ENCODE measurements around the gene JAKMIP2.
"Not testable (repeated sequence)": the region's sequence is repeated elsewhere in the genome, so short reads cannot be mapped to it uniquely, and the experiment has no call there.

Gene JAKMIP2

DNA sequence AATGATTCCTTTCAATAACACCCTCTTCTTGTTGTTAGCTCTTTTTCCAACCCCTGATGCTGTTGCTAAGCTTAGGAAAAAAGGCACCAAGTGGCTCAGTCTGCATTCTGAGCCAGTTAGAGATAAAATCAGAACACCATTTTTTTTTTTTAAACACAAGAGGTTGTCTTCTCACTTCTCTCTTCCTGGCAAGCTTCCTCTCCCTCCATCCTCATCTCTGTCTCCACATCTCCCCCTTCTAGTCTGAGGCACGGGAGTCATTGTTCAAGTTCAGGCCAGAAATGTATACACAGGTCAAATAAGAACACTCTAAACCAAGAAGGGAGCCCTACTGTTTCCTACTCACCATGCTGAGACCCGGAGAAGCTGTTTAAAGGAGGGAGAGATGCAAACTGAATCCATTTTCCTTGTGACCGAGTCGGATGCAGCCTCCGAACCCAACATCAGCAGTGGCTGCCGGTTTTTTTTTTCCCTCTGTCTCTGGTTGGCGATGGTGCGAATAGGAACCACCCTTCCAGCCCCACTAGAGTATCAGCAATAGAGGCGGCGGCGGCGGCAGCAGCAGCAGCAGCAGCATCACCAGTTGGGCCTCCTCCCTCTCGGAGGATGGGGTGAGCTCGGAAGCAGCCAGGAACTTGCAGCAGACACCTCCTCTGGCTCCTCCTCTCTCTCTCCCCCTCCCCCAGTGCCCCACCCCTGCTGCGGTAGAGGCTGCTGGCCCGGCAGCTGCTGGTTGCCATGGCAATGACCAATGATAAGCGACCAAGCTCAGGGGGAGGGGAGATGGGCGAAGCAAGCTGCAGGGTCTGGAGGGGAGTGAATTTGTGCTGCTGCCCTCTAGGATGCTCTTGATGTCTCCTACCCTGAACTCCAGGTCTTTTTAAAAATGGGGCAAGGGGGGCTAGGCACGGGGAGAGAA, at the start of gene JAKMIP2:
Gene JAKMIP2, minus strand, starts transcription at position 619 of the 919 bp plus-strand sequence. CDS start 110,922 bp downstream, outside the sequence.
- DNase-seq = no peak

DNA sequence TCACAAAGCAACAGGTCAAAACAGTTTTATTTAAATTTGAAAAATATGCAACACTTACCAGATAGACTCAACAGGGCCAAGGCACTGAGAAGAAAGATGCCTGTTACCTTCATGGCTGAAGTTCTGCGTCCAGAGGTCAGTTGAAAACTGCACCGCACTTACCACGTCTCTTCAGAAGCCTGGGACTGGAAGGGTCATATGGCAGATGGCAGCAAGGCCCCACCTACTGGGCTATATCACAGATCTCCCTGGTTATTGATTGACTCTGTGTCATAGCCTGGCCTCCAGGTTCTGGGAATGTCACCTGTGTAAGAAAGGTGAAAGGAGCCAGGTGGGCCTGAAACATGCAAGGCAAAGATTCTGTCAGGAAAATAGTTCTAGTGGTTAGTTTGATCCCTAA, 48.9 kb upstream of the JAKMIP2 start, which contains the start of gene SPINK1:
Gene SPINK1, minus strand, starts transcription at position 207 of the 400 bp plus-strand sequence. Its CDS starts 94 bp downstream, at position 113.
- DNase-seq = no peak

DNA sequence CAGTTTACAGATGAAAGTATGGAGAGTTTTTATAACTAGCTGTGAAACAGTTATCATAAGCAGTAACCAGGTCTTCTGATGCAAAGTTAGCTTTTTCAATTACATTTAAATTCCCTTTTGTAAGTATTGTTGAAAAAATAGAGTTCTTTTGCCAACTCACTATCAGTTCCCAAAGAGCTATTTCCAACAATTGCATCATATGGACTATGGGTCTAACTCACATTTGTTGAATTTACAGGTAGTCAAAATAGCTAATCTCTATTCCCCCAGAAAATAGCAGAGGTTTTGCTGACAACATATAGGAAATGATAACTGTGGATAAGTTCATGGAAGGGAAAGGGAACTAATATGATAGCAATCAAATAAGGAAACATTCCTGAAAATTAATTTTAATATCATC, 47.5 kb upstream of the JAKMIP2 start:
- DNase-seq = no peak

DNA sequence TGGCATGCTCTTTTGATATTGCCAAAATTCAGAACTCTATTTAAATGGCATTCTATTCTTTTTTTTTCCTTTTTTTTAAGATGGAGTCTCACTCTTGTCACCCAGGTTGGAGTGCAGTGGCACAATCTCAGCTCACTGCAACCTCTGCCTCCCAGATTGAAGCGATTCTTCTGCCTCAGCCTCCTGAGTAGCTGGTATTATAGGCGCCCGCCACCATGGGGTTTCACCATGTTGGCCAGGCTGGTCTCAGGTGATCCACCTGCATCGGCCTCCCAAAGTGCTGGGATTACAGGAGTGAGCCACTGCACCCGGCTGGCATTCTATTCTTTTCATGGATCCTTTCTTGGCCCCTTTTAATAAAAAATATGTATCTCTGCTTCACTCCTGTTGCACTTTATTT, 44.5 kb upstream of the JAKMIP2 start:
- DNase-seq = not testable (repeated sequence)

DNA sequence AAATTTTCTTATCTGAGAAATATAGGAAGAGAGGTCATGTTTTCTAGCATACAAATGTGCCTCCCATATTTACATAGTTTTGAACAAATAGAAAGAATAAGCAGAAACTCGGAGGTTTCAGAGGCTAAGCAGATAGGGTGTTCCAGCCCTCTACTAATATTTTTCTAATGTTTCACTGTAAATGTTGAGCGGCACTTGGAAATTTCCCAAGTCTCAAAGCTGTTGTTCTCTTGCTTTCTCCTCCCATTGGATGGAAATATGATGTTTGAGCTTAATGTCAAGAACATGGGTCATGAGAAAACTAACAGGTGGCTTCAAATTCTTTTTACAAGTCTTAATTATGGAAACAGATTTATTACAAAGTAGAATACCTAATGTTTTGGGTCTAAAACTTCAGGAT, 43.8 kb upstream of the JAKMIP2 start:
- no peak for DNase-seq

DNA sequence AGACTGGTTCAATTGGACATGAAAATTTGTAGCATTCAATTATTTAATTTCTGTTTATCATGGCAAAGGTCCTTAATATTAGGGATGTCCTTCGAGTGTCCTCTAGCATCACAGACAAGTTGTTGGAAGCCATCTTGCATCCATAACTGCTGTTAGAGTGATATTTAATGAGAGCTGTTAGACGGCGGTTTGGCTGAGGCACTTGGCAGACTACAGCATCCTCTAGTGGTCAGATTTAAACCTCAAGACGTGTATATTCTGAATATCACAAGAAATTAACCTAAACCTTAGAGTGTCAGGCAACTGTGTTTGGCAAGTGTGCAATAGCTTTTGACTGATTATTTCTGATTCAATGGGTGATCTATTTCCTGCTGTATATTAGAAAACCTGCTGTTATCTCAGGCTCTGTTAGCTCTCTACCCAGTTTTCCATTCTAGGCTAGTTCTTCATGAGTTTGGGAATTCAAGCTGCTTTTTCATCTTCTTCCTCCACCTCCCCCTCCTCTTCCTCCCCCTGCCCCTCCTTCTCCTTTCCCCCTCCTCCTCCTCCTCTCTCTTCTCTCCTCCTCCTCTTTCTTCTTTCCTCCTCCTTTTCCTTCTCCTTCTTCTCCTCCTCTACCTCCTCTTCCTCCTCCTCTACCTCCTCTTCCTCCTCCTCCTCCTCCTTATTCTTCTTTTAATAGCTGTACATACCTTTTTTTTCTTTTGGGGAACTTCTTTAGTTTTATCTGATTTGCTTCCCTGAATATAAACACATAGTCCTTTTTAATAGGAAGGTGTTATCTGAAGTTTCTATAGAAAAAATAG, 40.4 kb upstream of the JAKMIP2 start:
- no peak for DNase-seq

DNA sequence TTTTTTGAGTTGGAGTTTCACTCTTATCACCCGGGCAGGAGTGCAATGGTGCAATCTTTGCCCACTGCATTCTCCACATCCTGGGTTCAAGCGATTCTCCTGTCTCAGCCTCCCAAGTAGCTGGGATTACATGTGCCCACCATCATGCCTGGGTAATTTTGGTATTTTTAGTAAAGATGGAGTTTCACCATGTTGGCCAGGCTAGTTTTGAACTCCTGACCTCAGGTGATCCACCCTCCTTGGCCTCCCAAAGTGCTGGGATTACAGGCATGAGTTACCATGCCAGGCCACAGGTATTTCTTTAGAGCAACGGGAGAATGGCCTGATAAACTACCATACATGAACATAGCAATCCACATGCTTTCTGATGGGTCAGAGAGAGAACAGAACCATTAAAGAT, 39.7 kb upstream of the JAKMIP2 start:
- not testable (repeated sequence) for DNase-seq

DNA sequence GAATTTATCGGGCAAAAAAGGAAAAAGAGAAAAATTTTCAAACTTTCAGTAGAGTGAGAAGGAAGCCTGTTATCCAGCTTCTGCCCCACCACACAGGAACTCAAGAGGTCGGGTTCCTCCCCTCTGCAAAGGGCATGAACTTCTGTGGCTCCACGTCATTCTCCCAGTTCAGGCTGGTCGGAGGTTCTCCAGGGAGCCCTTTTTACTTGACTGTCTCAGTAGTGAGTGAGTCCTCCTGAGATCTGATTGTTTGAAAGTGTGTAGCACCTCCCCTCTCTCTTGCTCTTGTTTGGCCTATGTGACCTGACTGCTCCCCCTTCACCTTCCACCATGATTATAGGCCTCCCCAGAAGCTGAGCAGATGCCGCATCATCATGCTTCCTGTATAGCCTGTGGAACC, 39.2 kb upstream of the JAKMIP2 start:
- no peak for DNase-seq

DNA sequence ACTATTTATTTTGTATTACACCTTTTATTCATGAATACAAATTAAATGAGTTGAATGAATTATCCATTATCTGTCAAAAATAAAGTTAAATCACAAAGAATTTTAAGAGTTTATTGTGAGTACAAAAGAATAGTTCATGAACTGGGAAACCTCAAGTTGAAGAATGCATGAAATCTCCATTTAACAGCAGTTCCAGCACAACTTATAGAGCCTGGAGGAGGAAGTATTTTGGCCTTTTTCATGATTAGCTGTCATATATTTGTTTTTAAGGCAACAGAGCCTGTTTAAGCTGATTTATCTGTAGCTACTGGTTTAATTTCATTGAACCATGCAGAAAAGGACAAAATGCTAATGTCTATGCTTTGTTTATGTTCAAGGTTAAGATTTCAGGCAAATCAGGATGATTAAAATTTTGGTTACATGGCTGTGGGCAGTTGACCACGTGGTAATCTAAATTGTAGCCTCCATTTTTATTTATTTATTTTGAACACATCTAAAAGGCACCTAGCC, 36.8 kb upstream of the JAKMIP2 start:
- DNase-seq = no peak

DNA sequence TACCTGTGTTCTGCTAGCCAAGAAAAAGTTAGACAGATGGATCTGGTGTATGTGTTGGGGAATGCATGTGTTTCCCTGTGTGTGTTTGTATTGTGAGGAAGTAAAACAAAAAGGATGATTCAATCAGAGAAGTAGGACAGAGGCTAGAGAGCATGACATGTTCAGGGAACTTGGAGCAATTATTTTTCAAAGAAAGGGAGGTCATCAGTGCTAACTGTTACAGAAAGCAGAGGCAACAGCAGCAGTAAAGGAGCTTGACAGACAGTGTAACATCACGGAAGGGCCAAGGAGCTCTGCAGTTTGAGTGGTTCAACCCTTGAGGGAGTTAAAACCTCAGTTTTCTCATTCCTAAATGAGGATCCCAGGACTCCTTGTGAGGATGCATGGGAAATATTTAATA, 35.8 kb upstream of the JAKMIP2 start:
- DNase-seq = no peak

DNA sequence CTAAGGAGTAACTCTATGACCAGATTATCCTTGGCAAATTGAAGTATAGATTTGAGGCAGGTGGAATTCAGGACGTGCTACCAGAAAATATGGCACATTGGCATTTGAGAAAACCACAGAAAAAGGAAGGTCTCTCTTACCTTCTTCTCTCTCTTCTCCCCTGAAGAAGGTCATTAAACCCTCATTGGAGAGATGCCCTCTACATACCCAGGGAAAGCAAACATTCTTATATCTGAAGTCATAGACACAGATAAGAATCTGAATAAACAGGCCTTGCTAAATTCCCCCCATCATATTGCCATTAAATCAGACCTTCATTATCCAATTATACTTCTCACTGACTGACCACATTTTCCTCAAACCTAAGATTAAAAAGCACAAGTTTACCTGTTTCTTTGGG, 31.2 kb upstream of the JAKMIP2 start:
- DNase-seq = no peak

DNA sequence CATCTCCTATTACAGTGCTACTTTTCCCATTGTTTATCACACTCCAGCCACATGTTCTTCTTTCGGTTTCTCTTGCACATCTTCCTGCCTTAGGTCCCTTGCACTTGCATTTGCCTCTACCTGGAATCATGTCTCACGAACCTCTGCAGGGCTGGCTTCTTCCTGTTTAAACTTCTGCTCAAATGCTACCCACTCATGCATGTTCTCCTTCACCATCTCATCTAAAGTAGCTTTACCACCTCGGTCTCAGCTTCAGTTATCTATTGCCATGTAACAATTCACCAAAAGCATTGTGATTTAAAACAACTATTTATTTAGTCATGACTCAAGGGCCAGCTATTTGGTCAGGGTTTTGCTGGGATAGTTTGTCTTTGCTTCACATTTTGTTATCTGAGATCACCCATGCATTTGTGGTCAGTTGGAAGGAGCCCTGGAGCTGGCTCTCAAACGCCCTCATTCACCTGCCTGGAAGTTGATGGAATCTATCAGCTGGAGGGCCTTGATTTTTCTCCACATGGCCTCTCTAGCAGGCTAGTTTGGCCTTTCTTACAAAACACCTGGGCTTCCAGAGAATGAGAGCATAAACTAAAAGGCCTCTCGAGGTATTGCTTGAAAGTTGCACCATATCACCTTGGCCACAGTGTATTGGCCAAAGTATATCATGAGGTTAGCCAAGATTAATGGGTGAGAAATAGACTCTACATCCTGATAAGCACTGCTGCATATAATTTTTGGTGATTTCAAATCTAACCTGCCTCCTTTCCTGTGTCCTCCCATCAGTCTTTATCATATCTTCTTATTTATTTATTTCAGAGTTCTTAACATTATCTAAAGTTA, 27.5 kb upstream of the JAKMIP2 start:
- no peak for DNase-seq

DNA sequence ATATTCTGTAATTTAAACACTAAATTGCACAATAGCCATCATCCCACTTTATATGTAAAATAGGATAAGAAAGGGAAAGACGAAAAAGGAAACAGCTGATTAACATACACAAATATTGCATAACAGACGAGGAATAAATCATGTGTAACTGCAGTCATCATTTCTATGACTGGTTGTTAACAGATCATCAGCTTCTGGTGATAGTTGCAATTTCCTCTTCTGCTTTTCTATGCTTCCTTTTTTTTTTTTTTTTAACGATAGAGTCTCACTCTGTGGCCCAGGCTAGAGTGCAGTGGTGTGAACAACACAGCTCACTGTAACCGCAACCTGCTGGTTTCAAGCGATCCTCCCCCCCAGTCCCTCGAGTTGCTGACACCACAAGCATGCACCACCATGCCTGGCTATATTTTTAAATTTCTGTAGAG, 22.5 kb upstream of the JAKMIP2 start:
- DNase-seq = no peak

DNA sequence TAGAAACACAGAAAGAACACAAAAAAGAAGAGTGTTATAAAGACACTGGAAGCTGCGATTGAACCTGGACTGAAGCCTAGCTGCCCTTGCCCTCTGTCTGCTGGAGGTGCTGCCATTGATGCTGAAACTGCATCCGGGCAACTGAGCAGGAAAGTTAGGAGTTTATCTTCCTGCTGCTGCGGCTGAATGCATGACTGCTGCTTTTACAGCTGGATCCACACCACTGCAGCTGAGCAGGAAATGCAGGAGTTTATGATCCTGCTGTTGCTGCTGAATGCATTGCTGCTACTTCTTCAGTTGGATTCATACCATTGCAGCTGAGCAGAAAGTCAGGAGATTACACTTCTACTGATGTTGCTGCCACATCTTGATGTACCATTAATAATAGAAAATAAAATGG, 21.8 kb upstream of the JAKMIP2 start:
- no peak for DNase-seq

DNA sequence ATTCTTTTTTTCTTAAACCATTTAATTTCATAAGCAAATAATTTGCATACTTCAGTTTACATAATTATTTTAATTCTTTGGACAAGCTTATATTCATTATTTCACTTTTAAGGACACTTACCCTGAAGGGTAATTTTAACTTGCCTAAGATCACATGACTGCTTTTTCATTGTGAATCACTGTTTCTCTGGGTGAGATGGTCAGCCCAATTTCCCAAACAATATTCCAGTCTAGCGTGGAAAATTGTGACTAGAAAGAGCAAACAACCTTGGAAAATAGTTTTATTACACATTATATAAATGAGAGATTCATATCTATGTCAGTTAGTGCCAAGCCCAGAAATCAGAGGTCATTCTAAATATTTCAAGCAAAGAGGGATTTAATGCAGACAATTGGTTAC, 21.4 kb upstream of the JAKMIP2 start:
- no peak for DNase-seq

DNA sequence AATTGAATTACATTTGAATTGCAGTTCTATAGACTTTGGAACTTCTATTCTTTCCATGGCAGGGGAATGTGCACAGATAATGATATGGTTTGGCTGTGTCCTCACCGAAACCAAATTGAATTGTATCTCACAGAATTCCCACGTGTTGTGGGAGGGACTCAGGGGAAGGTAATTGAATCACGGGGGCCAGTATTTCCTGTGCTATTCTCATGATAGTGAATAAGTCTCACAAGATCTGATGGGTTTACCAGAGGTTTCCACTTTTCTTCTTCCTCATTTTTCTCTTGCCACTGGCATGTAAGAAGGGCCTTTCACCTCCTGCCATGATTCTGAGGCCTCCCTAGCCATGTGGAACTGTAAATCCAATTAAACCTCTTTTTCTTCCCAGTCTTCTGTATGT, 20.6 kb upstream of the JAKMIP2 start:
- DNase-seq = not testable (repeated sequence)

DNA sequence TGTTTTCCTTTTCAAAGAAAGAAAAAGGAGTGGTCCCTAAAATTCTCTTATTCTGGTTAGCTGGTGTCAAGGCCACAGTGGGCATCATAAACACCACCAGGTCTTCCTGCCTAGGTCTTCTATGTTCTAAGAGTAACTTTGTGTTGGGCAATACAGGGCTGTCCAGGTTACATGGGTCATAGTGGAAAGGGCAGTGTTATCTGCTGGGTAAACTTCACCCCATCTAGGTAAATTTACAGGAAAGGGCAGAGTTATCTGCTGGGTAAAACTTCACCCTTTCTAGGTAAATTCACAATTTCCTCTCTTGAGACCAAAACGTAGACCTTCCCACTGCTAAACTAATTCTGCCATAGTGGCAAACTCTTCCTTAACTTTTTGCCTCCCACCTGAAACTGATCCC, 18.9 kb upstream of the JAKMIP2 start:
- no peak for DNase-seq

DNA sequence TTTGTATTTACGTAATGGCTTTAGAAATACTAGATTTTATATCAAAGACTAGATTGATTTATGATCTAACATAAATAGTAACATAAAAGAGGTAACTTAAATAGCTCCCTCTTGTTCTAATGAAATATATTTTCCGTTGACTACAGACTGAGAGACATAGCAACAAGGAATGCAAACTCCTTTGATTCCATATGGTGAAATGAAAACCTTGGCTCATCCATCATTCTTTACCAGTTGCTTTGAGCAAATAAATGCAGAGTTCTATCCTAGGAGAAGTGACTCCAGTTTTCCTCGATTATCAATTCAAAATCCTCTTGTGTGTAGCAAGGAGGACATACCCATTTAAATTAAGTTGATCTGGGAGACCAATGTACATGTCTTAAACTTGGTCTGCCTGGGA, 18.0 kb upstream of the JAKMIP2 start:
- DNase-seq = no peak

DNA sequence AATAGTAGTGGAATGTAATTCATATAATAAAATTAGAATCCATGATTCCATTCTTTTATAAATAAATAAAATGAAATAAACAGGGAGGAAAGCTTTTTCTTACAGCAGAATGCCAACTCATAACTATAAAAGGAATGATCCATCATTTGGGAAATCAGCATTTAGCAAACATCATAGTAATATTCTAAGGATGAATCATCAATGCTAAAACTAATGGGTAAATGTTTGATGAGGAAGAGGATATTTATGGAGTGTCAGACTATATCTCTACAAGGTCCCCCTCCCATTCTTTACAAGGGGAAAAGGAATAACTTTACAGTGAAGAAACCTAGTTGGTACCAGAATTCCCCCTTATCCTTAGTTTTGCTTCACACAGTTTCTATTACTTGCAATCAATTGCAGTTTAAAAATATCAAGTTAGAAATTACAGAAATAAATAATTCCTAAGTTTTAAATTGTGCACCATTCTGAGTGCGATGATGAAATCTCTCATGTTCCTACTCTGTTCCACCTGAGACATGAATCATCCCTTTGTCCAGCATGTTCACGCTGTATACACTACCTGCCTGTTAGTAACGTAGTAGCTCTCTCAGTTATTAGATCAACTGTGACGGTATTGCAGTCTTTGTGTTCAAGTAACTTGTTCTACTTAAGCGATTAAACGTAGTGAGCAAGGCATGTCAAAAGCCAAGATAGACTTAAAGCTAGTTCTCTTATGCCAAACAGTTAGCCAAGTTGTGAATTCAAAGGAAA, 14.2 kb upstream of the JAKMIP2 start:
- DNase-seq = no peak

DNA sequence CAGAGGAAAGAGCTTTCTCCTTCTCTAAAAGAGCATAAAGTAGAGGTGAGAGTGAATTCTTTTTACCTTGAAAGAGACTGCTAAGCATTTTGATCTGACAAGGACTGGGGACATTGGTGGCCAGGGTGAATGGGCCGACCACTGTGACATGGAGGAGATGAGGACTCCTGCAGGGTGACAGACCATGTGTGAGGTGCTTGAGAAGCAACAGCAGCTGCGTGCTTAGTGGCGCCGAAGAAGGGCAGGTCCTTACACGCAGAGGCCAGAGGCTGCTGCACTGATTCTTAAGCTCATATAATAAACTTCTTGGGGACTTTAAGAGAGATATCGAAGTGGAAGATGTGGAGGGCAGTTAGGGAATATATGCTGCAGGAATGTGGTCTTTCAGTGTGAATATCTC, 8.7 kb upstream of the JAKMIP2 start:
- DNase-seq = no peak

DNA sequence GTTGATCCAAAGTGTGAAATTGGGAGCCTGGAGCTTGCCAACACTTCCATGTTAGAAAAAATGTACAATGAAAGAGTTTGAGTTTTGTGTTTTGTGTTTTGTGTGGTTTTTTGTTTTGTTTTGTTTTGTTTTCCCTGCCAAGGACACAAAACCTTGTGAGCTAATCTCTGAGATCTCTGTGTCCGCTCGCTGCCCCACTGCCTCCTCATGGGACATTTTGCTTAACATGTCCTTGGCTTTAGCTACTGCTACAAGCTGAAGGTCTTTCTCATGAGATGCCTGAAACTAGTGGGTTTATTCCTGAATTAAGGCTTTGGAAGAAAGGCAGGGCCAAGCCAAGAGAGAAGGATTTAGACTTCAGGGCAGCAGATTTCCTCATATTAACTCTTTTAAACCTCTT, 7.3 kb upstream of the JAKMIP2 start:
- no peak for DNase-seq

DNA sequence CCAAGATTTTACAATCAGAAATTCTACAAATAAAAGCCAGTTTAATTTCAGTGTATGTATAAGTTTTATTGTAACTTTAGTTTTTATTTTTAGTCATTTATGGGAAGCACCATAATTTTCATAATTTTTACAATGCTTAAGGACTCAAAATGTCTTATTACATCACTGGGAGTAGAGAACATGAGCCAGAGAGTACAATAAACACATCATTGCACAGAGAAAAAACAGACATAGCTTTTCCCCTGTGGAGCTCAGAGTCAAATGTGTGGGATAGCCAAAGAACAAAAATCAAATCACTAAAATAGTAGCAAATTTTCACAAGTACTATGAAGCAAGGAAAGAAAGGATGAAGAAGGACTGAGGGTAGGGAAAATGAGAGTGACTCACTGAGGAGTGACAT, 5.5 kb upstream of the JAKMIP2 start:
- no peak for DNase-seq

Data from 8988T (cell line).